IgD-negative memory B cell (primary cell): ENCODE results near the gene SLFNL1. TPM values are rescaled to one million over a fixed set of nuclear protein-coding genes. Genes with fewer than 3 reads are reported as not detected.

ENCODE experiments used
- H3K27ac Mint-ChIP-seq, 3 donors: one replicate each; pipeline ENCODE4 v1.8.0; 2020 to 2022; ENCODE audit warnings: mild to moderate bottlenecking in 3 of 3, mixed read lengths in 3 of 3, moderate library complexity in 1 of 3
- H3K27me3 Mint-ChIP-seq: one replicate; pipeline ENCODE4 v1.8.0; 2021; ENCODE audit warnings: mixed read lengths
- H3K36me3 Mint-ChIP-seq: one replicate; pipeline ENCODE4 v1.8.0; 2020; ENCODE audit warnings: mild to moderate bottlenecking, mixed read lengths
- H3K4me1 Mint-ChIP-seq, 3 donors: one replicate each; pipeline ENCODE4 v1.8.0; 2020 to 2022; ENCODE audit warnings: mixed read lengths in 3 of 3, mild to moderate bottlenecking in 1 of 3
- H3K4me3 Mint-ChIP-seq, 4 donors: one replicate each; pipeline ENCODE4 v1.8.0; 2020 to 2022; ENCODE audit warnings: mild to moderate bottlenecking in 4 of 4, mixed read lengths in 4 of 4, moderate library complexity in 3 of 4
- H3K9me3 Mint-ChIP-seq, 3 donors: one replicate each; pipeline ENCODE4 v1.8.0; 2020 to 2021; ENCODE audit warnings: mixed read lengths in 3 of 3, mild to moderate bottlenecking in 1 of 3
- polyA plus RNA-seq: library from polyadenylated mRNA; unstranded; fragments of 300-500 nt; fragmentation: Illumina TruSeq; gene quantifications from one replicate; pipeline ENCODE4 v1.2.3, GENCODE V29; 2021

Gene SLFNL1
- polyA plus RNA-seq, 1 donor from 2014 or later: 0.20 TPM

DNA sequence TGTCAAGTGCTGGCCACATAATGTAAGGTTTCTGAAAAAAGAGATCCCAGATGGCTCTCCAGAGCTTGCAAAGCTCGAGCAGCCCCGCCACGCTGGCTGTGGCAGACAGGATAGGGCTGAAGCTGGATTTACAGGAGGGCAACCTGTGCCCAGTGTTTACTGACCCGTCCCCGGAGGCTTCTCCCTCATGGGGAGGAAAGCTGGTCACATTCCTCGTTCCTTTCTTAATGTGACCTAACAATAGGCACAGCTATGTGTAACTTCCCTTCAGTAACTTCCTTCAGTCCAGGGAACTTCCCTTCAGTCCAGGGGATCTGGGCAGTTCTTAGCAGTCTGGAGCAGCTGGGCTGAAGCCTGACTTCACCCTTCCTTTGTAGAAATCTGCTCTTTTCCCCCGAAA lies 7.7 kb downstream of the SLFNL1 start:
- H3K9me3 Mint-ChIP-seq: no peaks in the 10 kb centered on the region
- H3K36me3 Mint-ChIP-seq: peaks cover 6% of the 10 kb centered on the region
- H3K4me1 Mint-ChIP-seq: peaks cover 4 to 10% (median 9%) of the 10 kb centered on the region in 3 donors
- H3K27me3 Mint-ChIP-seq: no peaks in the 10 kb centered on the region
- H3K4me3 Mint-ChIP-seq: no peak overlapping the region
- H3K27ac Mint-ChIP-seq: peak overlapping the region in 1 of 3 donors; percentile 84

- Mint-ChIP-seq H3K36me3 (peaks cover 8% of the 10 kb centered on the region), H3K4me1 (peaks cover 4 to 10% (median 9%) of the 10 kb centered on the region in 3 donors), H3K4me3 (no peak overlapping the region), H3K27ac (no peak overlapping the region), H3K9me3 (no peaks in the 10 kb centered on the region), H3K27me3 (no peaks in the 10 kb centered on the region)
Measured at GRCh38 chr1:41013024-41013423, 8.5 kb downstream of the SLFNL1 start.

DNA sequence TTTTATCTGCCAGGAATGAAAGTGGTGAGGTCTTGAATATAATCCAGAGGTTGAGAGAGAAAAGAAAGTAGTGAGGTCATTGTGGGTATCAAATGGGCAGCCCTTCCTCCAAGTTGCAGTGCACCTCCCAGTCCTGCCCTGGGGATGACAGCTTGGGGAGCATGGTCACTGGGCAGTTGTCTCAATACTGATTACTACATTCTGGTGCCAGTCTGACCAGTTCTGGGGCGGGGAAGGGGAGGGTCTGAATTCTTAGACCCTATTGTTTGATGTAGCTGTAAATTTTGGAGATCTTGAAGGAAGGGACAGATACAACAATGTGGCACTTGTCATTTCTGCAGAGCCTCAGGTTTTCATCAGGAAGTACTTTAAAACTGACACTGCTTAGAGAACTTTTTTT lies 11.2 kb downstream of the SLFNL1 start:
- H3K36me3 Mint-ChIP-seq: peaks cover 8% of the 10 kb centered on the region
- no peak overlapping the region for H3K4me3 Mint-ChIP-seq
- no peaks in the 10 kb centered on the region for H3K9me3 Mint-ChIP-seq
- no peak overlapping the region for H3K27ac Mint-ChIP-seq
- peaks cover 4 to 7% (median 7%) of the 10 kb centered on the region in 3 donors for H3K4me1 Mint-ChIP-seq
- H3K27me3 Mint-ChIP-seq: no peaks in the 10 kb centered on the region

DNA sequence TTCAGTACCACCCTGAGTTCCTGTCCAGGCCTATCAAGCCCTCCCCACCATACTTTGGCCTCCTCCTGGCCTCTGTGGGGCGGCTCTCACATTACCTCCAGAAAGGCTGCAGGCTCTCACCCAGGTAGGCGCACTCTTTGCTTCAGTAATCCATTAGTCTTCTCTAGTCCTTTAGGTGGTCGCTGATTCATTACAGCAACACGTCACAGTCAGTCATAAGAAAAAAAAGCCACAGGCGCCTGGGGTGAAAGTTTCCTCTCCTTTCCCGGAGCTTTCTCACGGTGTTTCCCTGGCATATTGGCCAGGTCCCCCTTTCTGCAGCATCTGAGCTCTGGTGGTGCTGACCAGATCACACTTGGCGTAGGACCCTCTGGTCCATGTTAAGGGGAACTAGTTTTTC lies 12.1 kb downstream of the SLFNL1 start:
- Mint-ChIP-seq H3K4me1 (peaks cover 0 to 2% (median 2%) of the 10 kb centered on the region in 3 donors), H3K36me3 (peaks cover 8% of the 10 kb centered on the region), H3K27me3 (no peaks in the 10 kb centered on the region), H3K9me3 (no peaks in the 10 kb centered on the region), H3K27ac (peak overlapping the region in 1 of 3 donors; percentile 34), H3K4me3 (no peak overlapping the region)

GRCh38 chr1:41006942-41007865 lies 14.3 kb downstream of the SLFNL1 start:
- no peaks in the 10 kb centered on the region for H3K9me3 Mint-ChIP-seq
- H3K4me3 Mint-ChIP-seq: no peak overlapping the region
- H3K36me3 Mint-ChIP-seq: peaks cover 8% of the 10 kb centered on the region
- H3K4me1 Mint-ChIP-seq: peaks cover 6 to 16% (median 9%) of the 10 kb centered on the region in 3 donors
- H3K27ac Mint-ChIP-seq: peak overlapping the region in 1 of 3 donors; percentile 13
- H3K27me3 Mint-ChIP-seq: no peaks in the 10 kb centered on the region

DNA sequence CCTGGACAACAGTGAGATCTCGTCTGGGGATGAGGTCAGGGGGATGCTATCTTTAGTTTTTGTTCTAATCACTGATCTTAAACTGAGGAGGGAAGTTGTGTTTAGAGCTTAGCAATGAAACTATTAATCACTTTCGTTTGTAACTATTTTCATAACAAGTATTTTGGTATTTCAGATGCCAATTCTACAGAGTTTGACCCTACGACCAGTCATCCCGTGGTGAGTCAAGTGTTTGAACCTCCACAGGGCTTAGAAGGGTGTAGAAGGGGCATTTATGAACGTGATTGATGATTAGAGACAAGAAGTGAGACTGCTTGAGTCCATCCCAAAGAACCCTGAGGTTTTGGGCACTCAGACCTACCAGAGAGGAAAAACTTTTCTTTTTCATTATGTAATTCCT lies 15.6 kb downstream of the SLFNL1 start:
- no peaks in the 10 kb centered on the region for H3K9me3 Mint-ChIP-seq
- H3K4me3 Mint-ChIP-seq: no peak overlapping the region
- H3K27ac Mint-ChIP-seq: peak overlapping the region in 1 of 3 donors; percentile 86
- peaks cover 6 to 18% (median 9%) of the 10 kb centered on the region in 3 donors for H3K4me1 Mint-ChIP-seq
- peaks cover 9% of the 10 kb centered on the region for H3K36me3 Mint-ChIP-seq
- H3K27me3 Mint-ChIP-seq: no peaks in the 10 kb centered on the region

GRCh38 chr1:41003640-41004220 lies 17.8 kb downstream of the SLFNL1 start:
- Mint-ChIP-seq H3K27ac (peak overlapping the region in 1 of 3 donors; percentile 48), H3K4me1 (peaks cover 9 to 18% (median 9%) of the 10 kb centered on the region in 3 donors), H3K4me3 (peak overlapping the region in 1 of 4 donors; percentile 70), H3K36me3 (peaks cover 12% of the 10 kb centered on the region), H3K27me3 (no peaks in the 10 kb centered on the region), H3K9me3 (no peaks in the 10 kb centered on the region)

DNA sequence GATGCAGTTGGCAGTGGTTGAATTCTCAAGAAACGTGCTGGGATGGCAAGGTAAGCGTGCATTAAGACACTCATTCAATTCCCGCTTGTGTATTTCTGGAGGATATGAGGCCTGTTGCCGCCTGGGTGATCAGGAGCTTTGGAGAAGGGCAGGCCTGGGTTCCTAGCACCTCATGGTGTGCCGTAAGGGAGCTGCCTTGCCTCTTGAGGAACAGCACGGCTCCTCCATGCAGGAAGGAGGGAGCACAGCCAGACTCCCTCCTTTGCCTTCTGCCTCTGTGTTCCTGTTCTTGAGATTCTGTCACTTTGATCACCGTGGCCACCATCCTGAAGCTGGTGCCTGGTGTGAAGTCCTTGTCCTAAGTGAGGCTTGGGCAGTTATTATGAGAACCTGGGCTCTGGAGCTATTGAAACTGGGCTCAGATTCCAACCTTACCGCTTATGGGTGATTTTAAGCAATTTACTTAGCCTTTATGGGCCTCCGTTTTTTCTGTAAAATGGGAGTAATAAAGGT lies 18.3 kb downstream of the SLFNL1 start:
- Mint-ChIP-seq H3K9me3 (no peaks in the 10 kb centered on the region), H3K27me3 (no peaks in the 10 kb centered on the region), H3K27ac (no peak overlapping the region), H3K36me3 (peaks cover 10% of the 10 kb centered on the region), H3K4me3 (peak overlapping the region in 1 of 4 donors; percentile 70), H3K4me1 (peaks cover 9 to 18% (median 9%) of the 10 kb centered on the region in 3 donors)

GRCh38 chr1:40998668-40999067 lies 22.9 kb downstream of the SLFNL1 start:
- no peaks in the 10 kb centered on the region for H3K27me3 Mint-ChIP-seq
- peak overlapping the region in 1 of 4 donors; percentile 50 for H3K4me3 Mint-ChIP-seq
- H3K27ac Mint-ChIP-seq: peak overlapping the region in 1 of 3 donors; percentile 2
- no peaks in the 10 kb centered on the region for H3K9me3 Mint-ChIP-seq
- peaks cover 14% of the 10 kb centered on the region for H3K36me3 Mint-ChIP-seq
- H3K4me1 Mint-ChIP-seq: peaks cover 6 to 16% (median 7%) of the 10 kb centered on the region in 3 donors

GRCh38 chr1:40997096-40997495 lies 24.4 kb downstream of the SLFNL1 start:
- Mint-ChIP-seq H3K4me1 (peaks cover 0 to 4% (median under 1%) of the 10 kb centered on the region in 3 donors), H3K27ac (no peak overlapping the region), H3K36me3 (peaks cover 14% of the 10 kb centered on the region)

DNA sequence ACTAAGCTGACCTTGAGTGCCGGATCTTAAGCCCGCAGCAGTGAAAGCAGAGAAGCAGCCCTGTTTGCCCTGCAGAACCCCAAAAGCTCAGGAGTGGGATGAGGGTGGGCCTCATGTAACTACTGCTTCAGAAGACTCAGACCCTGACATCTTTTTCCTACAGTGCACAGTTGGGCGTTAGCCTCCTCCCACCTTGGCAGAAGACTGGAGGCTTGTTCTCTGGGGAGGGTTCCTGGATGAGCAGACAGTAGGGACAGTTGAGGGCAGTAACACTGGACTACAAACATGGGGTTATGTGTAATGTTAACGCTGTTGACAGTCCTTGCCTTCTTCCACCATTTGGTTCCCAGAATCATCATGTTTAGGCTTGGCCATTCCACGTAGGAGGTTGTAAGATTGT lies 32.5 kb downstream of the SLFNL1 start:
- H3K36me3 Mint-ChIP-seq: peaks cover 13% of the 10 kb centered on the region
- H3K27ac Mint-ChIP-seq: no peak overlapping the region
- H3K4me3 Mint-ChIP-seq: no peak overlapping the region
- peaks cover 0 to 4% (median 0%) of the 10 kb centered on the region in 3 donors for H3K4me1 Mint-ChIP-seq
- no peaks in the 10 kb centered on the region for H3K27me3 Mint-ChIP-seq
- H3K9me3 Mint-ChIP-seq: no peaks in the 10 kb centered on the region

More at GRCh38 chr1:40997096-40997495, 24.4 kb downstream of the SLFNL1 start:
- Mint-ChIP-seq H3K4me3 (no peak overlapping the region), H3K9me3 (no peaks in the 10 kb centered on the region), H3K27me3 (no peaks in the 10 kb centered on the region)

DNA sequence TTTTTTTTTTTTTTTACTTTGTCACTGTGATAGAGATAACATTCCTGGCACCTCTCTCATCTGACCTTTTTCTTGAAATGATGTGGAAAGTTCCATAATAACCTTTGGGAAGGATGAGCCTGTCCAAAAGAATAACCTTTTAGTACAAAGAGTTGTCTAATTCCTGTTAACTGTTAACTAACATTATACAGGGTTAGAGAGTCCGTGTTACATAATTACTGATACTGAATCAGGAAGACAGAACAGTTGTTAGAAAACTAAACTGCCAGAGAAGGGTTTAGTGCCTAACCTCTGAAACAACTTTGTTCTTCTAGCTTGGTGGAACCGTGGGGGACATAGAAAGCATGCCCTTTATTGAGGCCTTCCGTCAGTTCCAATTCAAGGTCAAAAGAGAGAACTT lies 33.2 kb downstream of the SLFNL1 start:
- Mint-ChIP-seq H3K27ac (peak overlapping the region in 1 of 3 donors; percentile 21), H3K9me3 (no peaks in the 10 kb centered on the region), H3K4me1 (peaks cover 0 to 4% (median under 1%) of the 10 kb centered on the region in 3 donors), H3K4me3 (no peak overlapping the region), H3K36me3 (peaks cover 13% of the 10 kb centered on the region), H3K27me3 (no peaks in the 10 kb centered on the region)

DNA sequence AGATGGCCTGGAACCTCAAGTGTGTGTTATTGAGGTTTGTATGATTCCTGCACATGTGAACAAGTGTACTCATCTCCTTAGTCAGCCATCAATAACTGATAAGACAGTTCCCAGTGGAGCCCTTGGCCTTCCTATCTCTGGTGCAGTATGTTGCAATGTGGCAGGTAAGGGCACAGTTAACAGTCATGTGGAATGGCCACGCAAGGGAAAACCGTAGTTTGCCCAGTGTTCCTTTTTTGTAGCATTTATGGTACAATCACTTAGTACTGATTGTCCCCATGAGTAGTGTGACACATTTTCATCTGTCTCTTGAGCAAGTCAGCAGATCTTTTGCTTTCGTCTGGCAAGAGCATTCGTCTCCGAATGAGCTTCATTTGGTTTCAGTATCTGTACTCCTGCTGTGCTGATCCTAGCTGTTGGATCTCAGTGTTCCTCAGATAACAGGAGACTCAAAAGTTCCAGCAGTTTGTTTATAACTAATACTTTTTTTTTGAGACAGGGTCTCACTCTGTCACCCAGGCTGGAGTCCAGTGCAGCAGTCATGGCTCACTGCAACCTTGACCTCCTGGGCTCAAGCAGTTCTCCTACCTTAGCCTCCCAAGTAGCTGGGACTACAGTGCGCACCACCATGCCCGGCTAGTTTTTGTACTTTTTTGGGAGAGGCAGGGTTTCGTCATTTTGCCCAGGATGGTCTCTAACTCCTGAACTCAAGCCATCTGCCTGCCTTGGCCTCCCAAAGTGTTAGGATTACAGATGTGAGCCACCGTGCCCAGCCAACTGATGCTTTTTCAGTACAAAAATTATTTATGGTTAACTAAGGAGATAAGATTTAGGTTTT lies 33.9 kb downstream of the SLFNL1 start:
- peaks cover 13% of the 10 kb centered on the region for H3K36me3 Mint-ChIP-seq
- no peak overlapping the region for H3K4me3 Mint-ChIP-seq
- no peak overlapping the region for H3K27ac Mint-ChIP-seq
- H3K9me3 Mint-ChIP-seq: no peaks in the 10 kb centered on the region
- H3K27me3 Mint-ChIP-seq: no peaks in the 10 kb centered on the region
- peaks cover 0 to 4% (median 3%) of the 10 kb centered on the region in 3 donors for H3K4me1 Mint-ChIP-seq

GRCh38 chr1:40986956-40987355 lies 34.6 kb downstream of the SLFNL1 start:
- H3K36me3 Mint-ChIP-seq: peaks cover 13% of the 10 kb centered on the region

More at GRCh38 chr1:40986956-40987355, 34.6 kb downstream of the SLFNL1 start:
- Mint-ChIP-seq H3K27me3 (no peaks in the 10 kb centered on the region), H3K4me3 (no peak overlapping the region), H3K4me1 (peaks cover 0 to 4% (median 3%) of the 10 kb centered on the region in 3 donors), H3K9me3 (no peaks in the 10 kb centered on the region), H3K27ac (no peak overlapping the region)
